ENCODE measurements around the gene PTPRJ.

The PTPRJ gene

GRCh38 chr11:48094643-48095339 lies 114.4 kb downstream of the PTPRJ start:
- DNase-seq (ENCODE audit: low read depth): no peak

GRCh38 chr11:48095779-48096470 lies 115.6 kb downstream of the PTPRJ start:
- DNase-seq (ENCODE audit: low read depth): no peak

GRCh38 chr11:48096588-48097525 lies 116.5 kb downstream of the PTPRJ start:
- DNase-seq (ENCODE audit: low read depth): no peak

GRCh38 chr11:48098024-48098423 lies 117.7 kb downstream of the PTPRJ start:
- DNase-seq (ENCODE audit: low read depth): no peak

GRCh38 chr11:48099916-48100446 lies 119.6 kb downstream of the PTPRJ start:
- DNase-seq (ENCODE audit: low read depth): no peak

GRCh38 chr11:48101044-48101733 lies 120.8 kb downstream of the PTPRJ start:
- DNase-seq (ENCODE audit: low read depth): no peak

GRCh38 chr11:48101958-48102357 lies 121.6 kb downstream of the PTPRJ start:
- no peak for DNase-seq (ENCODE audit: low read depth)

GRCh38 chr11:48103621-48104567 lies 123.5 kb downstream of the PTPRJ start:
- no peak for DNase-seq (ENCODE audit: low read depth)

- DNase-seq (ENCODE audit: low read depth): no peak
Measured at GRCh38 chr11:48104568-48104924, 124.2 kb downstream of the PTPRJ start.

- no peak for DNase-seq (ENCODE audit: low read depth)
Measured at GRCh38 chr11:48105096-48105990, 125.0 kb downstream of the PTPRJ start.

- DNase-seq (ENCODE audit: low read depth): no peak
Measured at GRCh38 chr11:48106166-48106565, 125.8 kb downstream of the PTPRJ start.

- DNase-seq (ENCODE audit: low read depth): peak; percentile 47
Measured at GRCh38 chr11:48107188-48107704, 126.9 kb downstream of the PTPRJ start.

- no peak for DNase-seq (ENCODE audit: low read depth)
Measured at GRCh38 chr11:48108231-48109045, 128.1 kb downstream of the PTPRJ start.

GRCh38 chr11:48109046-48109666 lies 128.8 kb downstream of the PTPRJ start:
- peak; percentile 27 for DNase-seq (ENCODE audit: low read depth)

GRCh38 chr11:48110509-48110766 lies 130.1 kb downstream of the PTPRJ start:
- DNase-seq (ENCODE audit: low read depth): no peak

GRCh38 chr11:48111891-48112290 lies 131.5 kb downstream of the PTPRJ start:
- DNase-seq (ENCODE audit: low read depth): no peak

- no peak for DNase-seq (ENCODE audit: low read depth)
Measured at GRCh38 chr11:48114740-48115139, 134.4 kb downstream of the PTPRJ start.
